Measurements from ENCODE around the gene SAMD10. TPM values are rescaled to one million over a fixed set of nuclear protein-coding genes. Genes with fewer than 3 reads are reported as not detected.
"Not testable (repeated sequence)": the region's sequence is repeated elsewhere in the genome, so short reads cannot be mapped to it uniquely, and the experiment has no call there.

The SAMD10 gene
- total and polyA plus RNA-seq, 2 experiments from 2014 or later: 20.3 to 36.5 TPM

DNA sequence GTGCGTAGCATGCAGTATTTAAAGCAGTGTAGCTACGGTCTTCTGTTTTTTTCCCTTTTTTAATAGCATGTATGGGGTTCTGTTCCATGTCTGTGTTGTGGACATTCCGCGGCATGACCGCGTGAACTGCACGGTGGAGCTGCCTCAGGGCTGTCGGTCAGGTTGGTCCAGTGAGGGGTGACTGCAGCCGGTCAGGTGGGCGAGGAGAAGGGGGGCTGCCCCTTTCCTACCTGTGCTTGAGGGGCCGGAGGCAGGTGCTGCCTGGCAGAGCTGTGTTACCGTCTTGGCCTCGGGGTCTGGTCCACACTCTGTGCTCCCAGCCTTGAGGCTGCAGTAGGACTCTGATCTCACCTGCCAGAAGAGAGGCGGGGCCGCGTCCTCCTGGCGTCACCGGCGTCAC lies 47.7 kb downstream of the SAMD10 start:
- DNase-seq (ENCODE audit: low read depth in 1 of 2, low spot score in 1 of 2): no peak
- Histone ChIP-seq H3K27me3 (no peaks in the 10 kb centered on the region), H3K4me3 (no peak overlapping the region), H3K27ac (no peak overlapping the region), H3K9me3 (ENCODE audit: low read depth) (no peaks in the 10 kb centered on the region), H3K4me1 (ENCODE audit: low read depth) (no peaks in the 10 kb centered on the region), H3K36me3 (peaks cover 30% of the 10 kb centered on the region)
- TF ChIP-seq, protein P1, sequence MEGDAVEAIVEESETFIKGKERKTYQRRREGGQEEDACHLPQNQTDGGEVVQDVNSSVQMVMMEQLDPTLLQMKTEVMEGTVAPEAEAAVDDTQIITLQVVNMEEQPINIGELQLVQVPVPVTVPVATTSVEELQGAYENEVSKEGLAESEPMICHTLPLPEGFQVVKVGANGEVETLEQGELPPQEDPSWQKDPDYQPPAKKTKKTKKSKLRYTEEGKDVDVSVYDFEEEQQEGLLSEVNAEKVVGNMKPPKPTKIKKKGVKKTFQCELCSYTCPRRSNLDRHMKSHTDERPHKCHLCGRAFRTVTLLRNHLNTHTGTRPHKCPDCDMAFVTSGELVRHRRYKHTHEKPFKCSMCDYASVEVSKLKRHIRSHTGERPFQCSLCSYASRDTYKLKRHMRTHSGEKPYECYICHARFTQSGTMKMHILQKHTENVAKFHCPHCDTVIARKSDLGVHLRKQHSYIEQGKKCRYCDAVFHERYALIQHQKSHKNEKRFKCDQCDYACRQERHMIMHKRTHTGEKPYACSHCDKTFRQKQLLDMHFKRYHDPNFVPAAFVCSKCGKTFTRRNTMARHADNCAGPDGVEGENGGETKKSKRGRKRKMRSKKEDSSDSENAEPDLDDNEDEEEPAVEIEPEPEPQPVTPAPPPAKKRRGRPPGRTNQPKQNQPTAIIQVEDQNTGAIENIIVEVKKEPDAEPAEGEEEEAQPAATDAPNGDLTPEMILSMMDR (IDR thresholded peaks at IDR 0.05; ENCODE audit: low read depth, low read length): no peak

DNA sequence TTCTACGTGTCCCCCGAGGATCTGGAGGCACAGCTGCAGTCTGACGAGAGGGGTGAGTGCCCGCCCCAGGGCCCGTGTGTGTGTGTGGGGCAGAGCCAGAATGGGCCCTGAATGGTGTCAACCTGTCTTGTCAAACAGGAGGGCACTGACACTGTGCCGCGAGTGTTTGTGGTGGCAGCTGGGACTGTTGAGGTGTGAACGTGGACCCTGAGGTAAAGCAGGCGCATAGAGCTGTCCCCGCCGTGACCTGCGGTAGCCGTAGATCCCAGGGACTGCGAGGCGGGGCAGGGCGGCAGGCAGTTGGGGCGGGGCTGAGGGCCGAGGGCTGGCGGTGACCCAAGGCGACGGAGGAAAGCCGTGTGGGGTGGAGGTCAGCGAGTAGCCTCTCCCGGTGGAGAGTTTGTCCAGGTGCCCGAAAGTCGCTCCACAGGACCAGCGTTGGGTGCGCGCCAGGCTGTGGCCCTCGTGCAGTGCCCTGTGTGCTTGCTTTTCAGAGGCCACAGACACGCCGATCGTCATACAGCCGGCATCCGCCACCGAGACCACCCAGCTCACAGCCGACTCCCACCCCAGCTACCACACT lies 48.4 kb downstream of the SAMD10 start:
- H3K36me3 ChIP-seq: peaks cover 32% of the 10 kb centered on the region
- no peaks in the 10 kb centered on the region for H3K27me3 ChIP-seq
- no peak overlapping the region for H3K4me3 ChIP-seq
- H3K4me1 ChIP-seq (ENCODE audit: low read depth): no peaks in the 10 kb centered on the region
- TF ChIP-seq, protein P1 (IDR thresholded peaks at IDR 0.05; ENCODE audit: low read depth, low read length): no peak
- no peak overlapping the region for H3K27ac ChIP-seq
- DNase-seq (ENCODE audit: low read depth in 1 of 2, low spot score in 1 of 2): no peak
- H3K9me3 ChIP-seq (ENCODE audit: low read depth): no peaks in the 10 kb centered on the region

DNA sequence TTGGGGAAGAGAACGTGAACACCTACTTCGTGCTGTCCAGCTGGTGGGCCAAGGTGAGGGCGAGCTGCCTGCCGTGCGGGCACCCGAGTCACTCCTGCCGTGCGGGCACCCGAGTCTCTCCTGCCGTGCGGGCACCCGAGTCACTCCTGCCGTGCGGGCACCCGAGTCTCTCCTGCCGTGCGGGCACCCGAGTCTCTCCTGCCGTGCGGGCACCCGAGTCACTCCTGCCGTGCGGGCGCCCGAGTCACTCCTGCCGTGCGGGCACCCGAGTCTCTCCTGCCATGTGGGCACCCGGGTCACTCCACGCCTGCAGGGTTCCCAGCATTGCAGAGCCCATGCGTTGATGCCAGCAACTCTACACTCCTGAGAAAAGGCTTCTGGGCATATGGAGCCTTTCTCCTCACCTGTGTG lies 50.0 kb downstream of the SAMD10 start:
- H3K4me1 ChIP-seq (ENCODE audit: low read depth); H3K27ac ChIP-seq; H3K9me3 ChIP-seq (ENCODE audit: low read depth); DNase-seq (ENCODE audit: low read depth in 1 of 2, low spot score in 1 of 2); H3K4me3 ChIP-seq; H3K27me3 ChIP-seq: not testable (repeated sequence)
- H3K36me3 ChIP-seq: peaks cover 28% of the 10 kb centered on the region

DNA sequence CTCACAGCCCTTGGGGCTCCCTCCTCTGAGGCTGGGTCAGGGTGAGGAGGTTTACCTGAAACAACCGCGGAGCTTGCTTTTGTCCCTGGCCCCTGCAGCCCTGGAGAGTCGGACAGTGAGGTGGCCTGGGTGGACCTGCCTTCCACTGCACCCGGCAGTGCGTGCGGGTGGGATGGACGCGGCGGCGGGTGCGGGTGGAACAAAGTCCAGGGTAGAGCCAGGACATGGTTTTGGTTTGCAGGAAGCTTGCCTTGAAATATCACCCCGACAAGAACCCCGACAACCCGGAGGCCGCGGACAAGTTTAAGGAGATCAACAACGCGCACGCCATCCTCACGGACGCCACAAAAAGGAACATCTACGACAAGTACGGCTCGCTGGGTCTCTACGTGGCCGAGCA lies 50.4 kb downstream of the SAMD10 start:
- Histone ChIP-seq H3K4me1 (ENCODE audit: low read depth) (no peaks in the 10 kb centered on the region), H3K36me3 (peaks cover 28% of the 10 kb centered on the region), H3K4me3 (no peak overlapping the region), H3K9me3 (ENCODE audit: low read depth) (no peaks in the 10 kb centered on the region), H3K27ac (no peak overlapping the region), H3K27me3 (no peaks in the 10 kb centered on the region)
- DNase-seq (ENCODE audit: low read depth in 1 of 2, low spot score in 1 of 2): no peak
- TF ChIP-seq, protein P1 (IDR thresholded peaks at IDR 0.05; ENCODE audit: low read depth, low read length): no peak

DNA sequence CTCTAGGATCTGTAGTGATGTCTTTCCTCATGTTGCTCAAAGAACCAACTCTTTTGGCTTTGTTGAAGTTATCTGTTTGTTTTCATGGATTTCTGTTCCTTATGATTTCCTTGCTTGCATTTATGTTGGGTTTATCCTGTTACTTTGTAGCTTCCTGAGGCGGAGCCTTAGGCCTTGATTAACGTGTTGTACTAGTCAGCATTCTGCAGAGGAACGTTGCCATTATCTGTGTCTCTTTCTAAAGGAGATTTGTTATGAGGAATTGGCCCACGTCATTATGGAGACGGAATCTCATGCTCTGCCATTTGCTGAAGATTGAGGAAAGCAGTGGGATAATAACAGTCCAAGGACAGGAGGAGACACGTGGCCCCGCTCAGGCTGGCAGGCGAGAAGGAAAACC lies 53.1 kb downstream of the SAMD10 start:
- Histone ChIP-seq H3K36me3 (peaks cover 23% of the 10 kb centered on the region), H3K4me3 (no peak overlapping the region), H3K27me3 (no peaks in the 10 kb centered on the region), H3K9me3 (ENCODE audit: low read depth) (no peaks in the 10 kb centered on the region), H3K4me1 (ENCODE audit: low read depth) (no peaks in the 10 kb centered on the region), H3K27ac (no peak overlapping the region)
- TF ChIP-seq, protein P1 (IDR thresholded peaks at IDR 0.05; ENCODE audit: low read depth, low read length): no peak
- DNase-seq (ENCODE audit: low read depth in 1 of 2, low spot score in 1 of 2): no peak

DNA sequence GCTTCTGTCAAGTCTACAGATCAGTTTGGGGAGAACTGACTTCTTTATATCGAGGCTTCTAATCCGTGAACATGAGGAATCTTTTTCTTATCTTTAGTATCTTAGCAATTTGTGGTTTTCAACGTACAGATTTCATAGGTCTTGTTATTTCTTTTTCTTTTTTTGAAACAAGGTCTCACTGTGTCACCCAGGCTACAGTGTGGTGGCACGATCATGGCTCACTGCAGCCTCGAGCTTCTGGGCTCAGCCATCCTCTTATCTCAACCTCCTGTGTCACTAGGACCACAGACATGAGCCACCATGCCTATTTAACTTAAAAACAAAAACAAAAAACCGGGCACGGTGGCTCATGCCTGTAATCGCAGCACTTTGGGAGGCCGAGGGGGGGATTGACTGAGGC lies 55.2 kb downstream of the SAMD10 start:
- no peaks in the 10 kb centered on the region for H3K27me3 ChIP-seq
- peaks cover 8% of the 10 kb centered on the region for H3K36me3 ChIP-seq
- no peak overlapping the region for H3K27ac ChIP-seq
- no peak overlapping the region for H3K4me3 ChIP-seq
- TF ChIP-seq, protein P1 (IDR thresholded peaks at IDR 0.05; ENCODE audit: low read depth, low read length): no peak
- no peaks in the 10 kb centered on the region for H3K9me3 ChIP-seq (ENCODE audit: low read depth)
- no peaks in the 10 kb centered on the region for H3K4me1 ChIP-seq (ENCODE audit: low read depth)
- no peak for DNase-seq (ENCODE audit: low read depth in 1 of 2, low spot score in 1 of 2)

Other genes with a start within 250 kb of the SAMD10 start
- 10.1 and 19.2 TPM in 2 replicates for gene LIME1, start 243.0 kb downstream of the SAMD10 start, total RNA-seq
- gene LIME1, start 243.0 kb downstream of the SAMD10 start, polyA plus RNA-seq: 7.0 and 17.4 TPM in 2 replicates
- gene SLC2A4RG, start 239.9 kb downstream of the SAMD10 start, total RNA-seq: 79.2 and 177 TPM in 2 replicates
- gene SLC2A4RG, start 239.9 kb downstream of the SAMD10 start, polyA plus RNA-seq: 46.6 and 58.0 TPM in 2 replicates
- gene ZBTB46, start 148.4 kb downstream of the SAMD10 start, total RNA-seq: 43.1 and 53.4 TPM in 2 replicates
- gene ZBTB46, start 148.4 kb downstream of the SAMD10 start, polyA plus RNA-seq: 24.1 and 24.5 TPM in 2 replicates
- not detected in 2 replicates for gene ABHD16B, start 118.1 kb downstream of the SAMD10 start, total RNA-seq
- gene ABHD16B, start 118.1 kb downstream of the SAMD10 start, polyA plus RNA-seq: 3.4 and 4.6 TPM in 2 replicates
- 103 and 105 TPM in 2 replicates for gene TPD52L2, start 114.4 kb downstream of the SAMD10 start, total RNA-seq
- gene TPD52L2, start 114.4 kb downstream of the SAMD10 start, polyA plus RNA-seq: 114 and 121 TPM in 2 replicates
- gene DNAJC5, start 84.5 kb downstream of the SAMD10 start, total RNA-seq: 37.7 and 45.4 TPM in 2 replicates
- 9.4 and 10.2 TPM in 2 replicates for gene DNAJC5, start 84.5 kb downstream of the SAMD10 start, polyA plus RNA-seq
- 40.2 and 53.5 TPM in 2 replicates for gene UCKL1, start 23.2 kb downstream of the SAMD10 start, total RNA-seq
- gene UCKL1, start 23.2 kb downstream of the SAMD10 start, polyA plus RNA-seq: 84.2 and 96.3 TPM in 2 replicates
- gene ZNF512B, start 9.7 kb downstream of the SAMD10 start, total RNA-seq: 41.6 and 45.8 TPM in 2 replicates
- 13.7 and 15.3 TPM in 2 replicates for gene ZNF512B, start 9.7 kb downstream of the SAMD10 start, polyA plus RNA-seq
- gene PRPF6, start 1.5 kb upstream of the SAMD10 start, total RNA-seq: 62.6 and 67.6 TPM in 2 replicates
- 73.5 and 78.7 TPM in 2 replicates for gene PRPF6, start 1.5 kb upstream of the SAMD10 start, polyA plus RNA-seq
- 0.88 and 2.2 TPM in 2 replicates for gene C20orf204, start 56.5 kb upstream of the SAMD10 start, total RNA-seq
- gene C20orf204, start 56.5 kb upstream of the SAMD10 start, polyA plus RNA-seq: 0.35 and 0.76 TPM in 2 replicates
- 0.06 and 0.14 TPM in 2 replicates for gene SOX18, start 70.0 kb upstream of the SAMD10 start, total RNA-seq
- 3.5 TPM in 1 of 2 replicates, not detected in the other for gene SOX18, start 70.0 kb upstream of the SAMD10 start, polyA plus RNA-seq
- 96.0 and 97.3 TPM in 2 replicates for gene TCEA2, start 83.6 kb upstream of the SAMD10 start, total RNA-seq
- 157 and 169 TPM in 2 replicates for gene TCEA2, start 83.6 kb upstream of the SAMD10 start, polyA plus RNA-seq
- gene RGS19, start 99.9 kb upstream of the SAMD10 start, total RNA-seq: 12.3 and 14.1 TPM in 2 replicates
- gene RGS19, start 99.9 kb upstream of the SAMD10 start, polyA plus RNA-seq: 9.0 and 12.9 TPM in 2 replicates
- 5.3 and 9.6 TPM in 2 replicates for gene OPRL1, start 100.4 kb upstream of the SAMD10 start, total RNA-seq
- gene OPRL1, start 100.4 kb upstream of the SAMD10 start, polyA plus RNA-seq: 2.1 and 2.9 TPM in 2 replicates
- gene LKAAEAR1, start 104.8 kb upstream of the SAMD10 start, total RNA-seq: 0.21 and 5.6 TPM in 2 replicates
- 0.47 and 2.2 TPM in 2 replicates for gene LKAAEAR1, start 104.8 kb upstream of the SAMD10 start, polyA plus RNA-seq
- gene NPBWR2, start 127.9 kb upstream of the SAMD10 start, total RNA-seq: not detected in 2 replicates
- not detected in 2 replicates for gene NPBWR2, start 127.9 kb upstream of the SAMD10 start, polyA plus RNA-seq
- gene MYT1, start 184.8 kb upstream of the SAMD10 start, total RNA-seq: 0.35 and 0.39 TPM in 2 replicates
- 0.50 and 0.72 TPM in 2 replicates for gene MYT1, start 184.8 kb upstream of the SAMD10 start, polyA plus RNA-seq

Measured in cardiac muscle cell (in vitro differentiated cells and primary cell).